ENCODE measurements around the gene SOX8.
"Not testable (repeated sequence)": the region's sequence is repeated elsewhere in the genome, so short reads cannot be mapped to it uniquely, and the experiment has no call there.

SOX8 gene

DNA sequence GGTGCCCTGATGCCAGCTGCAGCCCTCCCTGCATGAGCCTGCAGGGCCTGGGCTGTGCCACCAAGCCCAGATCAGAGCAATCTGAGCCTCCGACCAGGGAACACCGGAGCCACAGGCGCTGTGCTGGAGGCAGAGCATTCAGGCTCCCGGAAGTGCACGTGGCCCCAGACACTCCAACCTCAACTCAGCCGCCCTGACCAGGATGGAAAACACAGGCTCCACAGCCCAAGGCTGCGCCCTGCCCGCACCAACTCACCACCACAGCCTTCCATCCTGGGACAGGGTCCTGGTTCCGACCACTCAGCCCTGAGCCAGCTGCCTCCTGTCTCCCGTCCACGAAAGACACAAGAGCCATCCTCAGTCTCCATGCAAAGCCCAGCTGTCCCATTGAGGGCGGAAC lies 29.2 kb upstream of the SOX8 start:
- DNase-seq (ENCODE audit: low spot score), result no peak
- in situ Hi-C loops (cut with MboI; ENCODE audit: low pct_unique_long_range_greater_than_20kb, low sequenced_read_pairs, unreplicated experiment), result no loop called here
- TF ChIP-seq, protein P1, sequence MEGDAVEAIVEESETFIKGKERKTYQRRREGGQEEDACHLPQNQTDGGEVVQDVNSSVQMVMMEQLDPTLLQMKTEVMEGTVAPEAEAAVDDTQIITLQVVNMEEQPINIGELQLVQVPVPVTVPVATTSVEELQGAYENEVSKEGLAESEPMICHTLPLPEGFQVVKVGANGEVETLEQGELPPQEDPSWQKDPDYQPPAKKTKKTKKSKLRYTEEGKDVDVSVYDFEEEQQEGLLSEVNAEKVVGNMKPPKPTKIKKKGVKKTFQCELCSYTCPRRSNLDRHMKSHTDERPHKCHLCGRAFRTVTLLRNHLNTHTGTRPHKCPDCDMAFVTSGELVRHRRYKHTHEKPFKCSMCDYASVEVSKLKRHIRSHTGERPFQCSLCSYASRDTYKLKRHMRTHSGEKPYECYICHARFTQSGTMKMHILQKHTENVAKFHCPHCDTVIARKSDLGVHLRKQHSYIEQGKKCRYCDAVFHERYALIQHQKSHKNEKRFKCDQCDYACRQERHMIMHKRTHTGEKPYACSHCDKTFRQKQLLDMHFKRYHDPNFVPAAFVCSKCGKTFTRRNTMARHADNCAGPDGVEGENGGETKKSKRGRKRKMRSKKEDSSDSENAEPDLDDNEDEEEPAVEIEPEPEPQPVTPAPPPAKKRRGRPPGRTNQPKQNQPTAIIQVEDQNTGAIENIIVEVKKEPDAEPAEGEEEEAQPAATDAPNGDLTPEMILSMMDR (IDR thresholded peaks at IDR 0.05; ENCODE audit: extremely low read depth, insufficient read depth, missing control alignments), result no peak

DNA sequence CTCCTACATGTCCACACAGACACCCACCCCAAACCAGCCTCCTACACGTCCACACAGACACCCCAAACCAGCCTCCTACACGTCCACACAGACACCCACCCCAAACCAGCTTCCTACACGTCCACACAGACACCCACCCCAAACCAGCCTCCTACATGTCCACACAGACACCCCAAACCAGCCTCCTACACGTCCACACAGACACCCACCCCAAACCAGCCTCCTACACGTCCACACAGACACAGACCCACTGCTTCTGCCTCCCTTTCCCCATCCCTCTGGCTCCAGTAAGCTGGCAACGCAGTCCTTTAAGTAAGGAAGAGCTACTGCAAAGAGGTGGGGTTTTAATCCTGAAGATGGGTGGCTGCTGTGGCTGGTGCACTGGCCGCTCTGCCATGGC lies 27.8 kb upstream of the SOX8 start:
- DNase-seq (ENCODE audit: low spot score); in situ Hi-C loops (cut with MboI; ENCODE audit: low pct_unique_long_range_greater_than_20kb, low sequenced_read_pairs, unreplicated experiment): not testable (repeated sequence)

DNA sequence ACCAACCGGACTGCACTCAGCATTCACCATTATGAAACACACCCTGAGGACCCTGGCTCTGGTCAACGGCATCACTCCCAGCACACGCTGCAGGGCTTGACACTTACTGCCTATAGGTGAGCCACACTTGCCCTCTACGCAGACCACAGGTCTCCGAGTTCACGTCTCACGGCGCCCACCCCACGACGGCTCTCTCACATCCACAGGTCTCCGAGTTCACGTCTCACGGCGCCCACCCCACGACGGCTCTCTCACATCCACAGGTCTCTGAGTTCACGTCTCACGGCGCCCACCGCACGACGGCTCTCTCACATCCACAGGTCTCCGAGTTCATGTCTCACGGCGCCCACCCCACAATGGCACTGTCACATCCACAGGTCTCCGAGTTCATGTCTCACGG lies 25.8 kb upstream of the SOX8 start:
- in situ Hi-C loops (cut with MboI; ENCODE audit: low pct_unique_long_range_greater_than_20kb, low sequenced_read_pairs, unreplicated experiment); DNase-seq (ENCODE audit: low spot score): not testable (repeated sequence)

DNA sequence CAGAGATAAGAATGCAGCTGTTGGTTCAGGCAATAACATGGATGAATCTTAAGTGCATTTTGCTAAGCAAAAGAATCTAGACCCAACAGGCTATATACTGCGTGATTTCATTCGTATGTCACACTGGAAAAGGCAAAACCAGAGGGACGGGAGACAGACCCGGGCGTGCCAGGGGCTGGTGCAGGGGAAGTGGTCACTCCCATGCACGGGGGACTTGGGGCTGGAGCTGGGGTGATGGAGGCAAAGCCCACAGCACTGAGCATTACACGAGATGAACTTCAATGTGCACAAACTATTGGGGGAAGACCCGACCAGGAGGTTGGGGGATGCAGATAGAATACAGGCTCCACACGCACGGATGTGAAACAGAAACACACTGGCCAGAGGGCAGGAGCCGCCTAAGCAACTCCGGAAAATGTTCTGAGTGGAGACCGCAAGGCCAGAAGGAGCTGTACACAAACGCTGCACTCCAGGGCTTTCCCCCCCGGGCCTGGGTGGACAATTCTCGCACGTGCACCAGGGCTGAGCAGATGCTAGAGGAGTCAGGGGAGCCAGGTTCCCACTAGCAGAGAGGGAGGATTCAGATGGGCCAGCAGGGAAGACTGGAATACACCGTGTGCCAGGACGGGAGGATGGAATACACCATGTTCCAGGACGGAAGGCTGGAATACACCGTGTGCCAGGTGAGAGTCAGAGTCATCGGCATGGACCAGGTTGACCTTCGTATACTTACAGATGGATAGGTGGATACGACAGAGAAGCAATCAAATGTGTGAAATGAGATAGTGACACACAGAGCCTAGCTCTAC lies 22.1 kb upstream of the SOX8 start:
- in situ Hi-C loops (cut with MboI; ENCODE audit: low pct_unique_long_range_greater_than_20kb, low sequenced_read_pairs, unreplicated experiment), result no loop called here
- DNase-seq (ENCODE audit: low spot score), result no peak
- TF ChIP-seq, protein P1 (IDR thresholded peaks at IDR 0.05; ENCODE audit: extremely low read depth, insufficient read depth, missing control alignments), result no peak

DNA sequence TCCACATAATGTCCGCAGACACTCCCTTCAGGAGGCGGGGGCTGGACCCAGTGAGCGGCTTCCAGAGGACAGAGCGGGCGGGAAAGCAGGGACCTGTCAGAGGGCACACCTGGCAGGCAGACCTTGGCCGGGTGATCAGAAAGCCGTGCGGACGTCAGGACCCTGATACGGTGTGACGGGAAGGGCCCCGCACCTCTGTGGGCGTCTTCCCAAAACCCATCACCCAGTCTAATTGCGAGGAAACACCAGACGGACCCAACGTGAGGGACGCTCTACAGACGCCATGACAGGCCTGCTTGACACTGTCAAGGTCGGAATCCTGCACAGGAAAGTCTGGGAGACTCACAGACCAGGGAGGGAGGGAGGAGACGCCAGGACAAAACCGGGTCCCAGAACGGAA lies 19.2 kb upstream of the SOX8 start:
- in situ Hi-C loops (cut with MboI; ENCODE audit: low pct_unique_long_range_greater_than_20kb, low sequenced_read_pairs, unreplicated experiment), result no loop called here
- no peak for DNase-seq (ENCODE audit: low spot score)
- TF ChIP-seq, protein P1 (IDR thresholded peaks at IDR 0.05; ENCODE audit: extremely low read depth, insufficient read depth, missing control alignments), result no peak

DNA sequence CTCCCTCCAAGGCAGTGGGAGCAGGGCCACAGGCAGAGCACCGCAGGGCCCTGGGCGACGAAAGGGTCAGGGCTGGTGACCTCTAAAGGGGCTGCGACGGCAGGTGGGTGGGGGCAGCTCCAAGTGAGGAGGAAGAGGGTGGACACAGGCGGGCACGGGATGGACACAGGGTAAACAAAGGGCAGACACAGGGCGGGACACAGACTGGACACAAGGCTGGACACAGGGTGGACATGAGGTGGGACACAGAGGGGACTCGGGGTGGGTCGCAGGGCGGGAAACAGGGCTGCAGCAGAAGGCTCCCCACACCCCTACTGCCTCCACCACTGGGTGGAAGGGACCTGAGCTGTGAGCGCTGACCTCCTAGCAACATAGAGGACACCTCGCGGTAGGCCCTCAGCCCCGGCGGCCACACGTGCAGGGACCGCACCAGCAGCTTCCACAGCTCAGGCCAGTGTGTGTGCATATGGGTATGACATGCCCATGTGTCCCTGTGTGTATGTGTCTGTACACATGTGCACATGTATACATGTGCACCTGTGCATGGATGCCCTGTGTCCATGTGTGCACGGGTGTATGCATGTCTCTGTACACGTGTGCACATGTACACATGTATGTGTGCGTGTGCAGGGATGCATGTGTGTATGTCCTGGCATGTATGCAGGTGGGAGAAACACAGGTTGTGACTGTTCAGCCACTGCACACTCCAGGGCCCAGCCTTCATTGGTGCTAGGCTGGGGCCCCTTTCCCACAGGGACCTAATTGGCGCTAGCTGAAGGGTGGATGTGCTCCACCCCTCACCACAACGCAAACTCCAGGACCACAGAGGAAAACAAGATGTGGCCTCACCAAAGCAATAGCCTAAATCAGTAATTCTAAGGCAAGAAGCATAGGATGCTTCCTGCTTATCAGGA lies 18.4 kb upstream of the SOX8 start:
- in situ Hi-C loops (cut with MboI; ENCODE audit: low pct_unique_long_range_greater_than_20kb, low sequenced_read_pairs, unreplicated experiment), result no loop called here
- TF ChIP-seq, protein P1 (IDR thresholded peaks at IDR 0.05; ENCODE audit: extremely low read depth, insufficient read depth, missing control alignments), result no peak
- no peak for DNase-seq (ENCODE audit: low spot score)

DNA sequence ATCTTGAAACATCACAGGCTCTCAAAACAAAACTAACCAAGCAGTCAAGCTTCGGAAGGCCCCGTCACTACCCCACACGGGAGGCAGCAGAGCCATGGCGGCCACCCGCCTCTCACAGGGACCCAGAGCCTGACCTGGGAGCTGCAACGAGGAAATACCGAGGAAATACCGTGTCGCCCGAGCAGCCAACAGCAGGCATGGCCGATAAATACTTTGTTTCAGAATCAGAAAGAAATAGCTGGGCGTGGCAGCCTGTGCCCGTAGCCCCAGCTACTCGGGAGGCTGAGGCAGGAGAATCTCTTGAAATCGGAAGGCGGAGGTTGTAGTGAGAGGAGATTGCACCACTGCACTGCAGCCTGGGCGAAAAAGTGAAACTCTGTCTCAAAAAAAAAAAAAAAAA lies 17.7 kb upstream of the SOX8 start:
- TF ChIP-seq, protein P1 (IDR thresholded peaks at IDR 0.05; ENCODE audit: extremely low read depth, insufficient read depth, missing control alignments), result no peak
- in situ Hi-C loops (cut with MboI; ENCODE audit: low pct_unique_long_range_greater_than_20kb, low sequenced_read_pairs, unreplicated experiment), result no loop called here
- no peak for DNase-seq (ENCODE audit: low spot score)

All from GM13977 (cell line).